GM21737 (cell line): ENCODE results near the gene GNS.
A peak's percentile ranks its signal among the peaks of the same experiment; 100 is the strongest.

Source experiments
- ATAC-seq: cut with Tn5 transposase; IDR thresholded peaks from one replicate; pipeline ENCODE4 v1.9.1; 2021; ENCODE audit warnings: mild to moderate bottlenecking, moderate library complexity; ENCODE audit not compliant: unreplicated experiment

GNS gene

GRCh38 chr12:64678248-64678647 lies 81.0 kb downstream of the GNS start:
- ATAC-seq: no peak

GRCh38 chr12:64675795-64676194 lies 83.4 kb downstream of the GNS start:
- no peak for ATAC-seq

- no peak for ATAC-seq
Measured at GRCh38 chr12:64674367-64674922, 84.8 kb downstream of the GNS start.

DNA sequence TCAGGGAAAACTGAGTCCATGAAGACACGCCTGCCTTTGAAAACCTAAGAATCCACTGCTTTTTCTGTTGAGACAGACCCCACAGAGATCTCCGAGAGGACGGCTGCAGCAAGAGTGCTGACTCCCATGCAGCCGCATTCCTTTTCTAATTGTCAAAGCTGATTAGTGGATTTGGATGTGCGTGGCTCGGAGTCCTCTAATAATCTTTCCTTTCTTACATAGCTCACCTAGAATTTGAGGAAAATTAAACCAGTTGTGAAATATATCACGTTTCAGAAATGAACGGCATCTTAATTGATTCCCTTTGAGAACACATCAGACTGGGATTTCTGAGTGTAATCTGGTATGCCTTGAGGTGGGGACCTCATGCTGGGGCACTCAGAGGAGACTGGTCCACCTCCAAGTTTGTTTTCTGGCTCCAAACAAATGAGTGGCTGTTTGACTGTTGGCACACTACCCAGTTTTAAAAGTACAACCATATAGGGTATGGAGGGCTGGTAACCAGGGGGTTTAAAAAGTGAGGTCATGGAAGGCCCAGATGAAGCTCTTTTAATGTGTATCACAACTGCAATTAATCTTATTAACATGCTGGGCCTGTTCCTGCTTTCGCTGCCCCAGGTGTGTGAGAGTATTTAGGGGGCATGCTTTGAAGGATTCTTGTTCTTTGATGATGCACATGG lies 85.6 kb downstream of the GNS start:
- ATAC-seq: no peak

DNA sequence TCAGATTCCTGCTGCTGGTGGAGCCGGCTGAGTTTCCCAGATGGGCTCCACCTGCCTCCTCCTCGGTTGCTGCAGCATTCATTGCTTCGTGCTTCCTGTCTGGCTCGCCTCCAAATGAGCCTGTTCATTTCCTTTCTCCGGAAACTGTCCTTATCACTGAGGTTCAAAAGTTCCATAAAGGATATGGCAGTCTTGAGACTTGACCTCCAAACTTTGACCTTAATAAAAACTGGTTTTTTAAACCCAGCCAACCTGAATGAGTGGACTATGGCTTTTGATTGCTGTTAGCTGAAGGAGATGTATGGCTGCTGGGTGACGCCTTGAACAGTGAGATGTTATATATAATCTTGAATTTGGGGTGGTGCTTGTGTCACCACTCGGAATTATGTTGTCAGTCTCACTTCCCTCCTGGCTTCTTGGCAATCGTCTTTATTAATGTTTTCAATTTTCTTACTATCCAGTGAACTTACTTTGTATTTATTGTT lies 86.2 kb downstream of the GNS start:
- ATAC-seq: no peak

GRCh38 chr12:64671681-64672080 lies 87.5 kb downstream of the GNS start:
- ATAC-seq: no peak

DNA sequence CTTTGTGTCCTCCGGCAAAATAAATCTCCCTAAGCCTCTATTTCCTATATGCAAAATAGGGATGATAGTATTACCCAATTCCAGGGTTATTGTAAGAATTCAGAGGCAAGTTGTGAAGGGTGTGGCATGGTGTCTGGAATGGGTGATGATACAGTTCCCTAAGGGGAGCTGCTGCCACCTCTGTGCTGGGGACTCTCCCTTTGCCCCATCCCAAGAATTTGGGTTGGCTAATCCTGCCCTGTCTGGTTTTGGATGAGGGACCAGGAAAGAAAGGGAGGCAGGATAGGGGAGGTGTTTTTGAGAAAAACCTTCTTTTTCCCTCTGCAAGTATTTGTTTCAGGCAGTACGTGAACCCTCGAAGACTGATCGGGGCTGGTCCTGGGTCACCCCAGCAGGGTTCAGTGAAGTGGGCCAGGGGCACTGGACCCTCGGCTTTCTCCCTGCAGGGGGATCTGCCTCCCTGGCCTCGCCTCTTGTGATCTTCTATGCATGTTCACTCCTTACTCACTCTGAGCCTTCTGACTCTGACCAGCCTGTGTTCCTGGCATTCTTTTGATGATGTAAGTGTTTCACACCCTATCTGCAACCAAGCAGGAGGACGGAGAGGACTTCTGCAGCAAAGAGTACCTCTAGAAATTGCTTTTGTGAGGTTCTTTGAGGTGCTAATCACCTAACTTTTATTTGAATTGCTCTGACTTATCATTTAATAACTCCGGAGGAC lies 88.1 kb downstream of the GNS start:
- no peak for ATAC-seq

- no peak for ATAC-seq
Measured at GRCh38 chr12:64670019-64670418, 89.2 kb downstream of the GNS start.

GRCh38 chr12:64669270-64669842 lies 89.8 kb downstream of the GNS start:
- peak; percentile 76 for ATAC-seq

GRCh38 chr12:64667793-64668192 lies 91.4 kb downstream of the GNS start:
- no peak for ATAC-seq

GRCh38 chr12:64666054-64666914 lies 92.9 kb downstream of the GNS start:
- ATAC-seq: no peak

GRCh38 chr12:64665514-64665913 lies 93.7 kb downstream of the GNS start:
- ATAC-seq: peak; percentile 29
